ENCODE data around the gene CHST12. TPM values are rescaled to one million over a fixed set of nuclear protein-coding genes. Genes with fewer than 3 reads are reported as not detected.

The CHST12 gene
- total and polyA plus RNA-seq, 2 of the 4 experiments (the other 2 are of a cell fraction) = 3.8 to 27.0 TPM

- dilution Hi-C loops (cut with HindIII; ENCODE audit: low sequenced_read_pairs, unreplicated experiment) (no loop called here), in situ Hi-C loops (cut with MboI; ENCODE audit: low sequenced_read_pairs) (no loop called here), intact Hi-C loops (cut with micrococcal nuclease) (loop anchor here (2.0 to 10.0 kb wide), 2 partner anchors 49 to 65 kb away; no protein-coding TSS in a partner anchor)
- H2AFZ ChIP-seq (replicated peaks; ENCODE audit: low read length, poor library complexity) = peak overlapping the region; percentile 49
- no peak overlapping the region for H3K4ac ChIP-seq (ENCODE audit: low read depth, low read length)
- peaks cover 22 to 52% of the 10 kb centered on the region in 2 experiments for H3K79me1 ChIP-seq (ENCODE audit: low read depth in 1 of 2, low read length in 2 of 2)
- ATAC-seq (ENCODE audit: low read depth) = no peak
- no peak overlapping the region for H2AK9ac ChIP-seq (replicated peaks; ENCODE audit: low read depth, low read length, poor library complexity)
- no peak overlapping the region for H2BK5ac ChIP-seq (ENCODE audit: low read depth, low read length, poor library complexity, severe bottlenecking)
- BruUV-seq (replicated peaks) = no TSS peak
- no peak overlapping the region for H4K5ac ChIP-seq (ENCODE audit: low read depth, low read length)
- H4K20me1 ChIP-seq (ENCODE audit: insufficient read depth, low read length) = peaks cover 25% of the 10 kb centered on the region
- no peak overlapping the region for H4K91ac ChIP-seq (ENCODE audit: insufficient read depth, low read depth, low read length)
- ChIA-PET POLR2A (ENCODE audit: unreplicated experiment) (no interaction called here), CTCF (no interaction called here)
- no peak overlapping the region for H3K18ac ChIP-seq (ENCODE audit: low read depth, low read length)
- no peak for DNase-seq
- H3K4me1 ChIP-seq (ENCODE audit: control insufficient read depth, insufficient read depth, low read length) = peaks cover 5% of the 10 kb centered on the region; the same call in 1 of the 2 replicates
- no peak overlapping the region for H3K27ac ChIP-seq (ENCODE audit: insufficient read depth, low read length)
- H3K14ac ChIP-seq (replicated peaks; ENCODE audit: low read depth, low read length) = no peak overlapping the region
- no peak overlapping the region for H3K4me3 ChIP-seq (ENCODE audit: insufficient read depth, low read depth, low read length)
- H2AK5ac ChIP-seq (ENCODE audit: low read depth, low read length) = no peak overlapping the region; the same call in 1 of the 2 replicates
- no peak overlapping the region for H3K56ac ChIP-seq (ENCODE audit: extremely low read depth, insufficient read depth, low read length)
- TF ChIP-seq SMC3 (IDR thresholded peaks at IDR 0.05; ENCODE audit: low read depth, low read length) = no peak
- TF ChIP-seq MAZ (IDR thresholded peaks at IDR 0.05; ENCODE audit: borderline replicate concordance, low read depth, low read length) = no peak
- TF ChIP-seq RFX5 (IDR thresholded peaks at IDR 0.05; ENCODE audit: low read depth, low read length) = no peak
- peaks cover 10% of the 10 kb centered on the region; the same call in 1 of the 2 replicates for H3K9me1 ChIP-seq (ENCODE audit: insufficient read depth, low read length)
- 94% methylated on average over 17 of the region's 21 CpGs; no CpG with 5 or more reads in 1 of the 2 experiments for WGBS, 2 experiments (ENCODE audit: extremely low coverage in 2 of 2, insufficient read length in 1 of 2)
- no peak overlapping the region for H3K23ac ChIP-seq (ENCODE audit: low read depth, low read length)
- H3K9me3 ChIP-seq (ENCODE audit: control insufficient read depth, insufficient read depth, low read length) = no peaks in the 10 kb centered on the region
- no peak overlapping the region for H3K4me2 ChIP-seq (ENCODE audit: low read depth, low read length)
- no peak overlapping the region for H2BK120ac ChIP-seq (ENCODE audit: low read depth, low read length)
- H3K27me3 ChIP-seq (ENCODE audit: control insufficient read depth, insufficient read depth, low read length) = no peaks in the 10 kb centered on the region
- H2BK20ac ChIP-seq (ENCODE audit: low read depth, low read length) = no peak overlapping the region
- H3K36me3 ChIP-seq (ENCODE audit: control insufficient read depth, insufficient read depth, low read length) = no peaks in the 10 kb centered on the region
- no peak overlapping the region for H2BK15ac ChIP-seq (ENCODE audit: low read depth, low read length)
- H4K8ac ChIP-seq (ENCODE audit: low read depth in 2 of 2, low read length in 2 of 2) = no peak overlapping the region
- no peak overlapping the region for H3K9ac ChIP-seq (ENCODE audit: low read depth, low read length)
Measured at GRCh38 chr7:2405601-2406345, 2.4 kb downstream of the CHST12 start.

Measured in IMR-90 (cell line).